Measurements from ENCODE around the gene RSRC1. TPM values are rescaled to one million over a fixed set of nuclear protein-coding genes. Genes with fewer than 3 reads are reported as not detected.
A peak's percentile ranks its signal among the peaks of the same experiment; 100 is the strongest.

The RSRC1 gene
- total RNA-seq, 1 donor from 2014 or later: 80.5 TPM

- no peaks in the 10 kb centered on the region for H3K36me3 ChIP-seq
- no peak overlapping the region for H2AFZ ChIP-seq (replicated peaks)
- H3K27ac Mint-ChIP-seq: no peak overlapping the region
- no peak overlapping the region for H3K9ac ChIP-seq
- peak overlapping the region; percentile 91 for H3K4me3 Mint-ChIP-seq
- H3K4me3 ChIP-seq: no peak overlapping the region
- peaks cover 4% of the 10 kb centered on the region for H3K36me3 Mint-ChIP-seq
- no peak overlapping the region for H3K4me2 ChIP-seq
- peak; percentile 88 for TF ChIP-seq EZH2phosphoT487 (IDR thresholded peaks at IDR 0.05)
- TF ChIP-seq CTCF (IDR thresholded peaks at IDR 0.05): no peak
- TF ChIP-seq EZH2 (IDR thresholded peaks at IDR 0.05): peak; percentile 86
- no peak overlapping the region for H3K27ac ChIP-seq
- H3K27me3 Mint-ChIP-seq (ENCODE audit: insufficient read depth, low read depth): peaks cover 66% of the 10 kb centered on the region
- peaks cover 55% of the 10 kb centered on the region for H4K20me1 ChIP-seq (ENCODE audit: low read depth)
- H3K9me3 Mint-ChIP-seq: peaks cover 3% of the 10 kb centered on the region
- peaks cover 25% of the 10 kb centered on the region for H3K79me2 ChIP-seq (ENCODE audit: low read depth)
- DNase-seq (ENCODE audit: low spot score): no peak
- peaks cover 21% of the 10 kb centered on the region for H3F3A ChIP-seq (ENCODE audit: low read depth)
- no peaks in the 10 kb centered on the region for H3K9me3 ChIP-seq (ENCODE audit: low read depth)
- H3K27me3 ChIP-seq: peaks cover 69% of the 10 kb centered on the region
- peaks cover 6% of the 10 kb centered on the region for H3K4me1 ChIP-seq
- peaks cover 44% of the 10 kb centered on the region for H3K4me1 Mint-ChIP-seq
Measured at GRCh38 chr3:158107605-158108444, 2.1 kb upstream of the RSRC1 start.

- peaks cover 59% of the 10 kb centered on the region for H3K27me3 Mint-ChIP-seq (ENCODE audit: insufficient read depth, low read depth)
- Histone ChIP-seq H3K27me3 (peaks cover 62% of the 10 kb centered on the region), H3K4me1 (peaks cover 6% of the 10 kb centered on the region), H3F3A (ENCODE audit: low read depth) (peaks cover 21% of the 10 kb centered on the region), H3K27ac (no peak overlapping the region), H3K9ac (no peak overlapping the region), H3K4me2 (no peak overlapping the region), H3K79me2 (ENCODE audit: low read depth) (peaks cover 31% of the 10 kb centered on the region), H3K4me3 (no peak overlapping the region), H2AFZ (replicated peaks) (no peak overlapping the region), H3K9me3 (ENCODE audit: low read depth) (peaks cover 1% of the 10 kb centered on the region), H3K36me3 (no peaks in the 10 kb centered on the region), H4K20me1 (ENCODE audit: low read depth) (peaks cover 48% of the 10 kb centered on the region)
- peaks cover 4% of the 10 kb centered on the region for H3K9me3 Mint-ChIP-seq
- TF ChIP-seq EZH2phosphoT487 (IDR thresholded peaks at IDR 0.05): no peak
- TF ChIP-seq CTCF (IDR thresholded peaks at IDR 0.05): no peak
- no peak for TF ChIP-seq EZH2 (IDR thresholded peaks at IDR 0.05)
- no peak for DNase-seq (ENCODE audit: low spot score)
- peaks cover 40% of the 10 kb centered on the region for H3K4me1 Mint-ChIP-seq
- H3K4me3 Mint-ChIP-seq: peak overlapping the region; percentile 57
- H3K27ac Mint-ChIP-seq: no peak overlapping the region
- peaks cover 5% of the 10 kb centered on the region for H3K36me3 Mint-ChIP-seq
Measured at GRCh38 chr3:158108445-158108985, 1.4 kb upstream of the RSRC1 start.

- no peak for TF ChIP-seq EZH2 (IDR thresholded peaks at IDR 0.05)
- TF ChIP-seq CTCF (IDR thresholded peaks at IDR 0.05): no peak
- no peak for TF ChIP-seq EZH2phosphoT487 (IDR thresholded peaks at IDR 0.05)
- Histone ChIP-seq H3K36me3 (no peaks in the 10 kb centered on the region), H3K27ac (no peak overlapping the region), H3K79me2 (ENCODE audit: low read depth) (peaks cover 40% of the 10 kb centered on the region), H3K4me3 (peak overlapping the region; percentile 78), H3K4me1 (peaks cover 6% of the 10 kb centered on the region), H2AFZ (replicated peaks) (peak overlapping the region; percentile 80), H3K27me3 (peaks cover 54% of the 10 kb centered on the region), H3K9ac (no peak overlapping the region), H3K4me2 (peak overlapping the region; percentile 78), H3K9me3 (ENCODE audit: low read depth) (peaks cover 6% of the 10 kb centered on the region), H4K20me1 (ENCODE audit: low read depth) (peaks cover 39% of the 10 kb centered on the region), H3F3A (ENCODE audit: low read depth) (peaks cover 21% of the 10 kb centered on the region)
- Mint-ChIP-seq H3K36me3 (peaks cover 12% of the 10 kb centered on the region), H3K27ac (no peak overlapping the region), H3K4me1 (peaks cover 32% of the 10 kb centered on the region), H3K4me3 (peak overlapping the region; percentile 90), H3K27me3 (ENCODE audit: insufficient read depth, low read depth) (peaks cover 50% of the 10 kb centered on the region), H3K9me3 (peaks cover 12% of the 10 kb centered on the region)
- peak; percentile 39 for DNase-seq (ENCODE audit: low spot score)
Measured at GRCh38 chr3:158109295-158109803, 540 bp upstream of the RSRC1 start.

Measured in neural progenitor cell (in vitro differentiated cells).